ENCODE data around the gene DBN1.

- no peak for TF ChIP-seq CTCF (IDR thresholded peaks at IDR 0.05)
- no peak for TF ChIP-seq POLR2A (IDR thresholded peaks at IDR 0.05)
Observed at GRCh38 chr5:177445052-177445916, 28.1 kb downstream of the DBN1 start.

Data from adrenal gland (tissue), 5 donors.